ENCODE results near the gene ACBD5. TPM values are rescaled to one million over a fixed set of nuclear protein-coding genes. Genes with fewer than 3 reads are reported as not detected.
"Not testable (repeated sequence)": the region's sequence is repeated elsewhere in the genome, so short reads cannot be mapped to it uniquely, and the experiment has no call there.

ACBD5 gene
- total RNA-seq, 1 donor from 2014 or later = 49.7 TPM

GRCh38 chr10:27241652-27242472, 1.3 kb upstream of the ACBD5 start:
- FAIRE-seq (no peak), DNase-seq (ENCODE audit: low spot score in 2 of 2) (peak; percentile 80 to 84)

- no peak for FAIRE-seq
- peak; percentile 14 to 36 for DNase-seq (ENCODE audit: low spot score in 2 of 2)
Measured at GRCh38 chr10:27241010-27241651, 534 bp upstream of the ACBD5 start.

GRCh38 chr10:27237531-27237930, 3.1 kb downstream of the ACBD5 start:
- not testable (repeated sequence) for FAIRE-seq; DNase-seq (ENCODE audit: low spot score in 2 of 2)

- not testable (repeated sequence) for DNase-seq (ENCODE audit: low spot score in 2 of 2); FAIRE-seq
Measured at GRCh38 chr10:27236589-27237128, 3.9 kb downstream of the ACBD5 start.

- FAIRE-seq = no peak
Measured at GRCh38 chr10:27235706-27236105, 4.9 kb downstream of the ACBD5 start.

GRCh38 chr10:27230022-27230421, 10.6 kb downstream of the ACBD5 start:
- peak; percentile 48 for FAIRE-seq
- no peak for DNase-seq (ENCODE audit: low spot score in 2 of 2)

More at GRCh38 chr10:27235706-27236105, 4.9 kb downstream of the ACBD5 start:
- no peak for DNase-seq (ENCODE audit: low spot score in 2 of 2)

- DNase-seq (ENCODE audit: low spot score in 2 of 2) = no peak
- no peak for FAIRE-seq
Measured at GRCh38 chr10:27225642-27226257, 14.8 kb downstream of the ACBD5 start.

- FAIRE-seq (no peak), DNase-seq (ENCODE audit: low spot score in 2 of 2) (no peak)
Measured at GRCh38 chr10:27225011-27225590, 15.5 kb downstream of the ACBD5 start.

- no peak for DNase-seq (ENCODE audit: low spot score in 2 of 2)
- no peak for FAIRE-seq
Measured at GRCh38 chr10:27223964-27224363, 16.6 kb downstream of the ACBD5 start.

- FAIRE-seq = no peak
Measured at GRCh38 chr10:27207350-27207749, 33.2 kb downstream of the ACBD5 start.

GRCh38 chr10:27203806-27204205, 36.8 kb downstream of the ACBD5 start:
- FAIRE-seq = no peak
- DNase-seq (ENCODE audit: low spot score in 2 of 2) = no peak

More at GRCh38 chr10:27207350-27207749, 33.2 kb downstream of the ACBD5 start:
- DNase-seq (ENCODE audit: low spot score in 2 of 2) = no peak

- DNase-seq (ENCODE audit: low spot score in 2 of 2) = no peak
- FAIRE-seq = no peak
Measured at GRCh38 chr10:27197980-27198620, 42.5 kb downstream of the ACBD5 start.

GRCh38 chr10:27192284-27192683, 48.3 kb downstream of the ACBD5 start:
- no peak for FAIRE-seq

GRCh38 chr10:27190508-27190907, 50.1 kb downstream of the ACBD5 start:
- no peak for FAIRE-seq

More at GRCh38 chr10:27192284-27192683, 48.3 kb downstream of the ACBD5 start:
- peak in 1 of 2 donors; percentile 22 for DNase-seq (ENCODE audit: low spot score in 2 of 2)

GRCh38 chr10:27188897-27189296, 51.7 kb downstream of the ACBD5 start:
- no peak for FAIRE-seq
- no peak for DNase-seq (ENCODE audit: low spot score in 2 of 2)

More at GRCh38 chr10:27190508-27190907, 50.1 kb downstream of the ACBD5 start:
- DNase-seq (ENCODE audit: low spot score in 2 of 2) = no peak

- DNase-seq (ENCODE audit: low spot score in 2 of 2) = no peak
- no peak for FAIRE-seq
Measured at GRCh38 chr10:27188259-27188658, 52.3 kb downstream of the ACBD5 start.

- no peak for FAIRE-seq
- no peak for DNase-seq (ENCODE audit: low spot score in 2 of 2)
Measured at GRCh38 chr10:27169849-27170248, 70.7 kb downstream of the ACBD5 start.

- FAIRE-seq = no peak
Measured at GRCh38 chr10:27158421-27158820, 82.2 kb downstream of the ACBD5 start.

GRCh38 chr10:27157150-27157549, 83.4 kb downstream of the ACBD5 start:
- no peak for FAIRE-seq
- DNase-seq (ENCODE audit: low spot score in 2 of 2) = no peak

More at GRCh38 chr10:27158421-27158820, 82.2 kb downstream of the ACBD5 start:
- DNase-seq (ENCODE audit: low spot score in 2 of 2) = no peak

GRCh38 chr10:27156566-27156965, 84.0 kb downstream of the ACBD5 start:
- DNase-seq (ENCODE audit: low spot score in 2 of 2); FAIRE-seq: not testable (repeated sequence)
